ENCODE measurements around the gene DUXB. TPM values are rescaled to one million over a fixed set of nuclear protein-coding genes. Genes with fewer than 3 reads are reported as not detected.

The DUXB gene
- total RNA-seq, 3 donors from 2014 or later (not counting 1 experiment from before 2014, with no cell fraction given), result not detected

DNA sequence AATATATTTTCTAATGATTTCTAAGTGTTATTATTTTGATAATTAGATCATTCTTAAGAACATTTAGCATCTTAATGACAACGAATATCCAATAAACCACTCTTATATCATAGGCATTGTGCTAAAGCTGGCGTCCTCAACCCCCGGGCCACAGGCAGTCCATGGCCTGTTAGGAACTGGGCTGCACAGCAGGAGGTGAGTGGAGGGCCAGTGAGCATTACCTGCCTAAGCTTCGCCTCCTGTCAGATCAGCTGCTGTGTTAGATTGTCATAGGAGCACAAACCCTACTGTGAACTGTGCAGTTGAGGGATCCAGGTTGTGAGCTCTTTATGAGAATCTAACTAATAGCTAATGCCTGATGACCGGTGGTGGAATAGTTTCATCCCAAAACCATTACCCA lies 3.7 kb downstream of the DUXB start:
- H3K4me1 Mint-ChIP-seq, result no peaks in the 10 kb centered on the region
- H3K27me3 ChIP-seq (ENCODE audit: control insufficient read depth, insufficient read depth, low read length), result no peaks in the 10 kb centered on the region
- intact Hi-C loops (cut with micrococcal nuclease), result no loop called here
- no peak overlapping the region for H3K27ac Mint-ChIP-seq
- H3K36me3 Mint-ChIP-seq, result no peaks in the 10 kb centered on the region
- H3K9me3 Mint-ChIP-seq, result no peaks in the 10 kb centered on the region
- no peak for DNase-seq
- no peaks in the 10 kb centered on the region for H3K4me1 ChIP-seq (ENCODE audit: control insufficient read depth, insufficient read depth, low read length)
- H3K27ac ChIP-seq (ENCODE audit: low read length), result no peak overlapping the region
- no peak overlapping the region for H3K4me3 Mint-ChIP-seq
- WGBS (ENCODE audit: insufficient coverage), result 91% methylated on average over 4 of the region's 5 CpGs
- no peak for ATAC-seq
- TF ChIP-seq, protein P1, sequence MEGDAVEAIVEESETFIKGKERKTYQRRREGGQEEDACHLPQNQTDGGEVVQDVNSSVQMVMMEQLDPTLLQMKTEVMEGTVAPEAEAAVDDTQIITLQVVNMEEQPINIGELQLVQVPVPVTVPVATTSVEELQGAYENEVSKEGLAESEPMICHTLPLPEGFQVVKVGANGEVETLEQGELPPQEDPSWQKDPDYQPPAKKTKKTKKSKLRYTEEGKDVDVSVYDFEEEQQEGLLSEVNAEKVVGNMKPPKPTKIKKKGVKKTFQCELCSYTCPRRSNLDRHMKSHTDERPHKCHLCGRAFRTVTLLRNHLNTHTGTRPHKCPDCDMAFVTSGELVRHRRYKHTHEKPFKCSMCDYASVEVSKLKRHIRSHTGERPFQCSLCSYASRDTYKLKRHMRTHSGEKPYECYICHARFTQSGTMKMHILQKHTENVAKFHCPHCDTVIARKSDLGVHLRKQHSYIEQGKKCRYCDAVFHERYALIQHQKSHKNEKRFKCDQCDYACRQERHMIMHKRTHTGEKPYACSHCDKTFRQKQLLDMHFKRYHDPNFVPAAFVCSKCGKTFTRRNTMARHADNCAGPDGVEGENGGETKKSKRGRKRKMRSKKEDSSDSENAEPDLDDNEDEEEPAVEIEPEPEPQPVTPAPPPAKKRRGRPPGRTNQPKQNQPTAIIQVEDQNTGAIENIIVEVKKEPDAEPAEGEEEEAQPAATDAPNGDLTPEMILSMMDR (IDR thresholded peaks at IDR 0.05), result no peak
- H3K4me3 ChIP-seq (ENCODE audit: low read length), result no peak overlapping the region
- H3K36me3 ChIP-seq (ENCODE audit: control insufficient read depth, insufficient read depth, low read length), result no peaks in the 10 kb centered on the region
- no peaks in the 10 kb centered on the region for H3K9me3 ChIP-seq (ENCODE audit: control insufficient read depth, insufficient read depth, low read length)
- H3K27me3 Mint-ChIP-seq (ENCODE audit: low read depth in 2 of 2), result no peaks in the 10 kb centered on the region

DNA sequence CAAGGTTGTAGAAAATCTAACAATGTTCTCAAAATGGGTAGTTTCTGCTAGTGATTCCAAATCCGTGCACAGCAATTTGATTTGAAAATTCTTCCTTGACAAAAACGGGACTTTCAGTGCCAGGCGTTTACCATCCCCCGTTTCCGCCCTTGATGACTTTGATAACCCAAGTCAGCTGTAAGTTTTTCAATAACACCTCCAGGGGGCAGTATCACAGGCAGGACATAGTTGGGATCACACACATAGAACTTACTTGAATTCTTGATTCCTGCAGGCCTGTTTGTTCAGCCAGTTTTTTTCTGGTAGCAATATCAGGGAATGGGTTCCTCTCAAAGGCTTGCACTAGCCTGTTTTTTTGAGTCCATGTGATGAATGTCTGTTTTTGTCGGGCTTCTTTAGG lies 5.6 kb downstream of the DUXB start:
- DNase-seq, result no peak
- TF ChIP-seq, protein P1 (IDR thresholded peaks at IDR 0.05), result no peak
- Mint-ChIP-seq H3K9me3 (no peaks in the 10 kb centered on the region), H3K4me1 (no peaks in the 10 kb centered on the region), H3K27me3 (ENCODE audit: low read depth in 2 of 2) (no peaks in the 10 kb centered on the region), H3K4me3 (no peak overlapping the region), H3K27ac (no peak overlapping the region), H3K36me3 (no peaks in the 10 kb centered on the region)
- no peaks in the 10 kb centered on the region for H3K36me3 ChIP-seq (ENCODE audit: control insufficient read depth, insufficient read depth, low read length)
- no peak overlapping the region for H3K27ac ChIP-seq (ENCODE audit: low read length)
- H3K9me3 ChIP-seq (ENCODE audit: control insufficient read depth, insufficient read depth, low read length), result no peaks in the 10 kb centered on the region
- intact Hi-C loops (cut with micrococcal nuclease), result no loop called here
- ATAC-seq, result no peak
- H3K27me3 ChIP-seq (ENCODE audit: control insufficient read depth, insufficient read depth, low read length), result no peaks in the 10 kb centered on the region
- 92% methylated on average over 5 of the region's 6 CpGs for WGBS (ENCODE audit: insufficient coverage)
- no peaks in the 10 kb centered on the region for H3K4me1 ChIP-seq (ENCODE audit: control insufficient read depth, insufficient read depth, low read length)
- H3K4me3 ChIP-seq (ENCODE audit: low read length), result no peak overlapping the region

DNA sequence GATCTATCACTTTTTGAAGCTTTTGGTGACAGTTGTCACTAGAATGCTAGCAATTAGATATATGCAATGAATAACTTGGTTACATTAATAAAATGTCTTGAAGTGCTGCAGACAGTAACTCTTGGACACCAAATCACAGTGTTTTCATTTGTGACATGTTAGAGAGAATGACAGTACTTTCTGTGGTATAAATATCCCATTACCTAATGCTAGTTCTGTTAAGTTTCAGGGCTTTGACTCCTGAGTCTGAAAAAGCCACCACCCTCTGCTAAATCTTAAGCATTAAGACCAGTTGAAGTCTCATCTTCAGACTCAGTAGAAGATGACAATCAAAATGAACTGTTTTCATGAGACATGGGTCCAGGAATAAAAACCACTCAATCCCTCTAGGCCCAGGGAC lies 13.9 kb downstream of the DUXB start:
- Histone ChIP-seq H3K4me3 (ENCODE audit: low read length) (no peak overlapping the region), H3K27ac (ENCODE audit: low read length) (no peak overlapping the region), H3K27me3 (ENCODE audit: control insufficient read depth, insufficient read depth, low read length) (no peaks in the 10 kb centered on the region), H3K4me1 (ENCODE audit: control insufficient read depth, insufficient read depth, low read length) (no peaks in the 10 kb centered on the region), H3K9me3 (ENCODE audit: control insufficient read depth, insufficient read depth, low read length) (no peaks in the 10 kb centered on the region), H3K36me3 (ENCODE audit: control insufficient read depth, insufficient read depth, low read length) (no peaks in the 10 kb centered on the region)
- TF ChIP-seq, protein P1 (IDR thresholded peaks at IDR 0.05), result no peak
- ATAC-seq, result no peak
- peaks cover 4 to 5% of the 10 kb centered on the region in 2 donors for H3K4me1 Mint-ChIP-seq
- no peak overlapping the region for H3K4me3 Mint-ChIP-seq
- no peaks in the 10 kb centered on the region for H3K36me3 Mint-ChIP-seq
- no peak for DNase-seq
- no peaks in the 10 kb centered on the region for H3K9me3 Mint-ChIP-seq
- no peaks in the 10 kb centered on the region for H3K27me3 Mint-ChIP-seq (ENCODE audit: low read depth in 2 of 2)
- H3K27ac Mint-ChIP-seq, result no peak overlapping the region
- intact Hi-C loops (cut with micrococcal nuclease), result no loop called here

DNA sequence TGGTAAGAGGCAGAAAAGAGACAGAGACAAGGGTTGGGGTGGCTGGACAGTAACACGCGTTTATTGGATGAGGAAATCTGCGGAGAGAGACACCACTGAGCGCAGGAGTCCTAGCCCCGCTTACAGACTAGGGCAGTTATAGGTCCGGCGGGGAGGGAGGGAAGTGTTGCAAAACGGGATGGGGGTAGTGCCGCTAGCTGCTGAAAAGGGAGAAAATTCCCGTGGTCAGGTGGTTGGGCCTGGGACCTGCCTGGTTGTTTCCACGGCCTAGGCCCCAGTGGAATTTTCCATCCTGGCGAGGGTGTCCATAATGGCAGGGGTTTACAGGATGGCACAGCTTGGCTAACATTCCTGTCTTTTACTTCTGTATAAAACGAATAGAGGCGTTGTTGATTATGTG lies 19.0 kb downstream of the DUXB start:
- H3K9me3 ChIP-seq (ENCODE audit: control insufficient read depth, insufficient read depth, low read length), result no peaks in the 10 kb centered on the region
- WGBS (ENCODE audit: insufficient coverage), result 91% methylated on average over 14 of the region's 14 CpGs
- Mint-ChIP-seq H3K36me3 (no peaks in the 10 kb centered on the region), H3K4me1 (no peaks in the 10 kb centered on the region), H3K27ac (no peak overlapping the region), H3K9me3 (no peaks in the 10 kb centered on the region), H3K4me3 (no peak overlapping the region), H3K27me3 (ENCODE audit: low read depth in 2 of 2) (no peaks in the 10 kb centered on the region)
- no peak overlapping the region for H3K4me3 ChIP-seq (ENCODE audit: low read length)
- DNase-seq (no peak), ATAC-seq (no peak)
- TF ChIP-seq, protein P1 (IDR thresholded peaks at IDR 0.05), result no peak
- no peaks in the 10 kb centered on the region for H3K4me1 ChIP-seq (ENCODE audit: control insufficient read depth, insufficient read depth, low read length)
- intact Hi-C loops (cut with micrococcal nuclease), result no loop called here
- H3K36me3 ChIP-seq (ENCODE audit: control insufficient read depth, insufficient read depth, low read length), result no peaks in the 10 kb centered on the region
- no peaks in the 10 kb centered on the region for H3K27me3 ChIP-seq (ENCODE audit: control insufficient read depth, insufficient read depth, low read length)
- no peak overlapping the region for H3K27ac ChIP-seq (ENCODE audit: low read length)

All from natural killer cell (primary cell).